Muscle of leg (tissue), 16 donors: ENCODE results near the gene PAK6. TPM values are rescaled to one million over a fixed set of nuclear protein-coding genes. Genes with fewer than 3 reads are reported as not detected.

Experiments
- DNase-seq: peaks from one replicate; pipeline ENCODE4 v3.0.0; 2013
- H3K27ac ChIP-seq: one replicate; pipeline ENCODE4 v1.5.1; 2013; ENCODE audit warnings: mild to moderate bottlenecking, low read length, control low read depth
- H3K27me3 ChIP-seq: one replicate; pipeline ENCODE4 v1.6.1; 2013; ENCODE audit warnings: low read length; ENCODE audit not compliant: control insufficient read depth, insufficient read depth
- H3K36me3 ChIP-seq: one replicate; pipeline ENCODE4 v1.6.1; 2013; ENCODE audit warnings: low read length; ENCODE audit not compliant: control insufficient read depth, insufficient read depth
- H3K4me1 ChIP-seq: one replicate; pipeline ENCODE4 v1.6.1; 2013; ENCODE audit warnings: low read length; ENCODE audit not compliant: control insufficient read depth, insufficient read depth
- H3K4me3 ChIP-seq: one replicate; pipeline ENCODE4 v1.5.1; 2013; ENCODE audit warnings: low read length, control low read depth
- H3K9me3 ChIP-seq: replicated peaks from 2 replicates; pipeline ENCODE4 v1.6.1; 2013; ENCODE audit warnings: low read depth, low read length; ENCODE audit not compliant: control insufficient read depth
- WGBS: methylation state at CpG from one replicate; pipeline ENCODE4 v1.1.5; 2013; ENCODE audit warnings: missing lambda C conversion rate; ENCODE audit not compliant: insufficient coverage; 5-methylcytosine and 5-hydroxymethylcytosine counted together
- long read RNA-seq, 11 donors: transcript quantifications; one replicate each; lab custom pipeline, GENCODE V29; 2026
- polyA plus RNA-seq, 8 donors: library from polyadenylated mRNA; unstranded; fragments of 120-200 nt; gene quantifications; one replicate each; pipeline versions ENCODE4 v1.2.1 to v1.2.3, GENCODE V29; 2013; ENCODE audit warnings: inconsistent platforms in 1 of 8, low replicate concordance in 1 of 8; ENCODE audit not compliant: insufficient read length in 8 of 8, insufficient read depth in 1 of 8
- total RNA-seq: library from RNA; stranded (reverse); fragments of 120-200 nt; gene quantifications from one replicate; pipeline ENCODE4 v1.2.4, GENCODE V29; 2013

The PAK6 gene
- 0.44 TPM for total RNA-seq
- polyA plus RNA-seq = 1 to 10 TPM in 2 of 8 donors, under 1 TPM in 6; 0.29 to 1.6 (median 0.55) TPM
- long read RNA-seq, donor 1 = 0 reads
- long read RNA-seq, donor 2 = 0 reads
- long read RNA-seq, donor 3 = 0 reads
- long read RNA-seq, donor 4 = 0 reads
- long read RNA-seq, donor 5, partial matches to known transcripts = 0 of 1 reads
- long read RNA-seq, donor 5, other reads (novel, unspliced or antisense) = 0 of 1 reads
- long read RNA-seq, donor 6 = 0 reads
- long read RNA-seq, donor 7 = 0 reads
- long read RNA-seq, donor 8 = 0 reads
- long read RNA-seq, donor 9 = 0 reads
- long read RNA-seq, donor 10 = 0 reads
- long read RNA-seq, donor 11 = 0 reads

DNA sequence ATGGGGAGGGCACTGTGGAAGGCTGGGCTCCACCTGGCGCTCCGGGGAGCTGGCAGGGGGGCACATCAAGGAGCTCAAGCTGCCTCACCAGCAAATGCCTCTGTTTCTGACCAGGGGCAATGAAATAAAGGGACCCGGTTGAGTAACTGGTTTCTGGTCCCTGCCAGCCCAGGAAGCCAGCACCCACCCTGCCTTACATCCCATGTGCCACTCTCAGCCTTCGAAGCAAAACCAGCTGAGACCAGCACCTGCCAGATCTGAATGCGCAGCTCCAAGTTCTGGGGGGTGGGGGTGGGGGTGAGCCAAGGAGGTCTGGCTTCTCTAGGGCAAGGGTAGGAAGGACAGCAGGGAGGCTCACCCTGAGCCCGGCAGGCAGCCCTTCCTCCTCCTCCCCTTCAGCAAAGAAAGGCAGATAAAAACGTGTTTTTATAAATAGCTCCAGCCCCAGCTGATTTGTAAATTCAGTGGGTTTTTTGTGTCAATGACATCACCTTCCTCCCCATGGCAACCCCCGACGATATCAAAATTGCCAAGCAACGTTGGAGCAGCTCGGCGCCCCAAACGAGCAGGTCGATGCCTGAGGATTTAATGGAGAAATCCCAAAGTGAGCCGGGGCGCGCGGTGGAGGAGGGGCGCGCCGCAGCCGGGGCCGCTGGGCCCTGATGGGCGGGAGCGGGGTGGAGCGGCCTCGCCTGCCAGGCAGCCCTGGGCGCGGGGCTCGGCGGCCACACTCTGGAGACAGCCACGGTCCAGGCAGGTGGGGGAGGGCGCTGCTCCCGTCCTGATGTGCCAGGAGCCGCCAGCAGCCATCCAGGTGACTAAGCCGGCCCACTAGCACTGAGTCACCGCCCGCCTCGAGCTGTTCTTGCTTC lies at the start of gene PAK6:
Gene PAK6, plus strand, starts transcription at position 532 of the 872 bp plus-strand sequence. CDS start 25,723 bp downstream, outside the sequence.
- Histone ChIP-seq H3K4me3 (peak within 1 kb of the TSS; percentile 24), H3K36me3 (no peaks in the 10 kb centered on the region), H3K27me3 (peaks cover 24% of the 10 kb centered on the region), H3K27ac (no peak within 1 kb of the TSS), H3K9me3 (no peaks in the 10 kb centered on the region), H3K4me1 (peaks cover 12% of the 10 kb centered on the region)
- peak; percentile 52 for DNase-seq
- WGBS = 2% methylated on average over 34 of the region's 39 CpGs

- Histone ChIP-seq H3K4me3 (no peak overlapping the region), H3K36me3 (peaks cover 12% of the 10 kb centered on the region), H3K27me3 (no peaks in the 10 kb centered on the region), H3K9me3 (no peaks in the 10 kb centered on the region), H3K27ac (no peak overlapping the region), H3K4me1 (no peaks in the 10 kb centered on the region)
- no peak for DNase-seq
- 86% methylated on average over 2 of the region's 6 CpGs for WGBS
Measured at GRCh38 chr15:40190591-40190990, 48.3 kb upstream of the PAK6 start.

DNA sequence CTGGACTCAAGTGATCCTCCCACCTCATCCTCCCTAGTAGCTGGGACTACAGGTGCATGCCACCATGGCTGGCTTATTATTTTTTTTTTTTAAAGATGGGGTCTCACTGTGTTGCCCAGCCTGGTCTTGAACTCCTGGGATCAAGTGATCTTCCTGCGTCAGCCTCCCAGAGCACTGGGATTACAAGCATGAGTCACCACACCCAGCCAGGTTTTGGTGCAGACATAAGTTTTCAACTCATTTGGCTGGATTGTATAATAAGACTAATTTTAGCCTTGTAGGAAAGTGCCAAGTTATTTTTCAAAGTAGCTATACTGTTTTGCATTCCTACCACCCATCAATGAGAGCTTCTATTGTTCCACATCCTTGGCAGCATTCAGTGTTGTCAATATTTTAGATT lies 45.9 kb upstream of the PAK6 start:
- WGBS = no CpG with 5 or more reads among the region's 1 CpG
- DNase-seq = no peak
- Histone ChIP-seq H3K27ac (no peak overlapping the region), H3K27me3 (no peaks in the 10 kb centered on the region), H3K4me3 (no peak overlapping the region), H3K9me3 (no peaks in the 10 kb centered on the region), H3K36me3 (peaks cover 9% of the 10 kb centered on the region), H3K4me1 (no peaks in the 10 kb centered on the region)

- H3K36me3 ChIP-seq = peaks cover 10% of the 10 kb centered on the region
- no peak overlapping the region for H3K27ac ChIP-seq
- no CpG with 5 or more reads among the region's 1 CpG for WGBS
- no peaks in the 10 kb centered on the region for H3K4me1 ChIP-seq
- DNase-seq = no peak
- H3K4me3 ChIP-seq = no peak overlapping the region
- H3K27me3 ChIP-seq = no peaks in the 10 kb centered on the region
- H3K9me3 ChIP-seq = no peaks in the 10 kb centered on the region
Measured at GRCh38 chr15:40197434-40197833, 41.4 kb upstream of the PAK6 start.

- Histone ChIP-seq H3K27ac (no peak overlapping the region), H3K36me3 (peaks cover 7% of the 10 kb centered on the region), H3K9me3 (no peaks in the 10 kb centered on the region), H3K27me3 (no peaks in the 10 kb centered on the region), H3K4me1 (no peaks in the 10 kb centered on the region), H3K4me3 (no peak overlapping the region)
- 100% methylated on average over 1 of the region's 1 CpG for WGBS
- peak; percentile 6 for DNase-seq
Measured at GRCh38 chr15:40198355-40199085, 40.3 kb upstream of the PAK6 start.

DNA sequence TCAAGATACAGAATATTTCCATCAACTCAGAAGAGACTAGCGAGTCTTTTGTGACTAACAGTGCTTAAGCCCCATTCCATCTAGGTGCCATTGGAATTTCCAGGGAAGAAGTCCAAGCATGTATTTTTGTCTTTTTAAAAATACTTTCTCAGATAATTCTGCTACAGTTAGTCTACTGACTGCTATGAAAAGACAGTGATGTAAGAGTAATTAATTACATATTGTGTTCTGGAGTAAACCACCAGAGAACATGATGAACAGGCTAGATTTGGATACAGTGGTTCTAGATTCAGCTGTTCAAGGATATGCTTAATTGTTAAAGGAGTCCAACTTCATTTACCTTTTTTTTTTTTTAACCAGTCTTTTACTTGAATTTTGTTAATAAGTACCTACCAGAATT lies 34.8 kb upstream of the PAK6 start:
- H3K4me1 ChIP-seq = no peaks in the 10 kb centered on the region
- no peak overlapping the region for H3K27ac ChIP-seq
- no peaks in the 10 kb centered on the region for H3K9me3 ChIP-seq
- peaks cover 20% of the 10 kb centered on the region for H3K36me3 ChIP-seq
- no CpG with 5 or more reads among the region's 1 CpG for WGBS
- DNase-seq = peak; percentile 5
- no peak overlapping the region for H3K4me3 ChIP-seq
- no peaks in the 10 kb centered on the region for H3K27me3 ChIP-seq

DNA sequence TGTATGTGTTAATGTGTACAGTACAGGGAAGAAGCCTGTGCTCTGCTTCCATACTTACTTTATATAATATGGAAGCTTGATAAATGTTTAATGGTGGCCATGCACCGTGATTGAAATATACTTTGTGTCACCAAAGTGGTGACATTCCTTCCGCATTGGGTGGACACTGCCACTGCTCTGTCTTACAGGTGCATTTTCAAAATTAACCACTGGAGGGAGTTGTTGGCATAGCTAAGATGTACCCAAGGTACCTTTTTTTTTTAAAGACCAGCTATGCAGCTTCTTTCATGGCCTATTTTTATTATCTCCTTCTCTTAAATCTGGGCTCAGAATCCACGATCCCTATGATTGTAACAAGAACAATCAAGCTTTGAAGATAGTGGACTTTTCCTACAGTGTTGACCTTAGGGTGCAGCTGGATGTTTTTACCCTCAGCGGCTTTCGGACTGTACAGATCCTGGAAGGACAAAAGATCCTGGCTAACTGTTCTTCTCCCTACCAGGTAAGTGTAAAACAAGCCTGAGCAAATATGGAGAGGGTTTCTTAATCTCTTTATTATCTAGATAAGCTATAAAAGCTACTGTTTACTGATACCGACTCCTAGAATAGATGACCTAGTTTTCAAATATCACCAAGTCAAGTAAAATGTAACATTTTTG lies 21.6 kb upstream of the PAK6 start:
- no peaks in the 10 kb centered on the region for H3K27me3 ChIP-seq
- H3K4me3 ChIP-seq = no peak overlapping the region
- WGBS = 30% methylated on average over 2 of the region's 6 CpGs
- no peaks in the 10 kb centered on the region for H3K4me1 ChIP-seq
- no peaks in the 10 kb centered on the region for H3K9me3 ChIP-seq
- no peak overlapping the region for H3K27ac ChIP-seq
- peak; percentile 85 for DNase-seq
- H3K36me3 ChIP-seq = peaks cover 7% of the 10 kb centered on the region

DNA sequence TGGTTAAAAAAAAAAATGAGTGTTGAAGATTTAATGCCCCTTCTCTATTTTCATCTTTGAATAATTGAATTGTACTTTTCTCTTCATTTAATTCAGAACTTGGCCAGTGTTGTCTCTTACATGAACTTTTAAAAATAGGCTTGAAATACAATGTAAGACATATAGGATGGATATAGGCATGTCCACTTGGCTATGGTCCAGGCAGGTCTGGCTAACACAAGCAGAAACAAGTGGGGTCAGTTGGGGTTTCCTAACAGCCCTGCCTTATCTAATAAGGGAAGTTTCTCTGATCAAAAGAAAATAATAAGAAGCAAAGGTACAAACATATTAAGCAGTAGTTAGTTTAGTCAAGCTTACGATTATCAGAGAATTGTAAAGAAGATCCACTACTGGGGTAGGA lies 19.1 kb upstream of the PAK6 start:
- no peak for DNase-seq
- H3K27me3 ChIP-seq = no peaks in the 10 kb centered on the region
- peaks cover 8% of the 10 kb centered on the region for H3K36me3 ChIP-seq
- no peak overlapping the region for H3K4me3 ChIP-seq
- WGBS = no CpG with 5 or more reads among the region's 1 CpG
- no peak overlapping the region for H3K27ac ChIP-seq
- no peaks in the 10 kb centered on the region for H3K4me1 ChIP-seq
- H3K9me3 ChIP-seq = no peaks in the 10 kb centered on the region

DNA sequence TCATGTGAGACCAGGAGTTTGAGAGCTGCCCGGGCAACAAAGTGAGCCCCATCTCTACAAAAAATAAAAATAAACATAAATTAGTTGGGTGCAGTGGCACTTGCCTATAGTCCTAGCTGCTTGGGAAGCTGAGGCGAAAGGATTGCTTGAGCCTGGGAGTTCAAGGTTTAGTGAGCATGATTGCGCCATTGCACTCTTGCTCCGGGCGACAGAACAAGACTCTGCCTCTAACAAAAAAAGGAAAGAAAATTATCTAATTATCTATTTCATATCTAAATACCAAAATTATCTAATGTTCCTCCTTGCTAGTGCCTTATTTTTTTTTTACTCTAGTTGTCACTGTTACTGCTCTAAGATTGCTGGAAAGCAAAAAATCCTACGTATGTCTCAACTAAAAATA lies 16.7 kb upstream of the PAK6 start:
- no peak overlapping the region for H3K4me3 ChIP-seq
- 100% methylated on average over 1 of the region's 6 CpGs for WGBS
- H3K27ac ChIP-seq = no peak overlapping the region
- H3K36me3 ChIP-seq = peaks cover 10% of the 10 kb centered on the region
- DNase-seq = no peak
- no peaks in the 10 kb centered on the region for H3K4me1 ChIP-seq
- H3K27me3 ChIP-seq = no peaks in the 10 kb centered on the region
- H3K9me3 ChIP-seq = no peaks in the 10 kb centered on the region
